ENCODE measurements around the gene RECQL5.

RECQL5 gene

GRCh38 chr17:75666959-75667790 lies at the start of gene RECQL5, which contains the start of gene SAP30BP (continued):
- TF ChIP-seq ZFP41 (tag by site-specific recombination; IDR thresholded peaks at IDR 0.05; ENCODE audit: borderline replicate concordance) (no peak), ZSCAN18 (tag by site-specific recombination; IDR thresholded peaks at IDR 0.05) (no peak), ZNF211 (tag by site-specific recombination; IDR thresholded peaks at IDR 0.05; ENCODE audit: low read depth) (no peak), PRDM1 (tag by site-specific recombination; IDR thresholded peaks at IDR 0.05) (no peak), ZNF433 (tag by site-specific recombination; IDR thresholded peaks at IDR 0.05; ENCODE audit: low read depth) (no peak), ZNF600 (tag by site-specific recombination; IDR thresholded peaks at IDR 0.05) (peak; percentile 54; the same call in 1 of the 2 replicates), ZNF514 (tag by site-specific recombination; IDR thresholded peaks at IDR 0.05) (no peak), ZNF701 (tag by site-specific recombination; IDR thresholded peaks at IDR 0.05) (no peak), ZNF76 (tag by site-specific recombination; IDR thresholded peaks at IDR 0.05; ENCODE audit: borderline replicate concordance, low read depth) (peak; percentile 77; the same call in 1 of the 2 replicates), ZNF292 (tag by site-specific recombination; IDR thresholded peaks at IDR 0.05; ENCODE audit: borderline replicate concordance, low read depth) (no peak), ZNF488 (tag by site-specific recombination; IDR thresholded peaks at IDR 0.05) (no peak), ZNF19 (tag by site-specific recombination; IDR thresholded peaks at IDR 0.05; ENCODE audit: low read depth) (no peak), ZNF175 (tag by site-specific recombination; IDR thresholded peaks at IDR 0.05) (no peak), YY2 (tag by site-specific recombination; IDR thresholded peaks at IDR 0.05) (peak; percentile 89), ZNF768 (tag by site-specific recombination; IDR thresholded peaks at IDR 0.05) (no peak), ZEB2 (tag by site-specific recombination; IDR thresholded peaks at IDR 0.05) (peak; percentile 14; the same call in 1 of the 2 replicates), ZNF426 (tag by site-specific recombination; IDR thresholded peaks at IDR 0.05) (no peak), ZBTB1 (tag by site-specific recombination; IDR thresholded peaks at IDR 0.05) (no peak), ZNF629 (tag by site-specific recombination; IDR thresholded peaks at IDR 0.05) (peak; percentile 89), ZNF10 (tag by site-specific recombination; IDR thresholded peaks at IDR 0.05) (no peak), ZNF184 (tag by site-specific recombination; IDR thresholded peaks at IDR 0.05) (no peak), ZNF555 (tag by site-specific recombination; conservative IDR thresholded peaks at IDR 0.05) (no peak), PRDM2 (tag by site-specific recombination; IDR thresholded peaks at IDR 0.05; ENCODE audit: borderline replicate concordance) (no peak), ZFP69B (tag by site-specific recombination; IDR thresholded peaks at IDR 0.05) (no peak), SP7 (tag by site-specific recombination; IDR thresholded peaks at IDR 0.05) (peak; percentile 31; the same call in 1 of the 2 replicates), ZBTB10 (tag by site-specific recombination; IDR thresholded peaks at IDR 0.05) (peak; percentile 53; the same call in 1 of the 2 replicates), ZNF707 (tag by site-specific recombination; IDR thresholded peaks at IDR 0.05) (no peak), ZNF138 (tag by site-specific recombination; IDR thresholded peaks at IDR 0.05; ENCODE audit: borderline replicate concordance) (no peak), SP3 (tag by site-specific recombination; IDR thresholded peaks at IDR 0.05) (peak; percentile 81), GLI2 (tag by site-specific recombination; IDR thresholded peaks at IDR 0.05; ENCODE audit: borderline replicate concordance, low read depth) (no peak)
